ENCODE measurements around the gene QARS1. TPM values are rescaled to one million over a fixed set of nuclear protein-coding genes. Genes with fewer than 3 reads are reported as not detected.
A peak's percentile ranks its signal among the peaks of the same experiment; 100 is the strongest.

QARS1 gene
- total and polyA plus RNA-seq, 10 of the 15 experiments (the other 5 are each of a cell fraction or from before 2014, with no cell fraction given): 168 to 476 (median 318) TPM

GRCh38 chr3:49120438-49121131, 16.0 kb upstream of the QARS1 start, which contains the start of gene USP19 (continued):
- TF ChIP-seq GABPA (IDR thresholded peaks at IDR 0.05; ENCODE audit: low read depth) (peak; percentile 93), LARP7 (IDR thresholded peaks at IDR 0.05) (peak; percentile 82; the same call in 1 of the 2 replicates), HSF1 (IDR thresholded peaks at IDR 0.05; ENCODE audit: low read depth, low read length) (no peak), ATF3 (IDR thresholded peaks at IDR 0.05; ENCODE audit: borderline replicate concordance, extremely low read depth, low read depth, low read length) (no peak), RUNX3 (IDR thresholded peaks at IDR 0.05; ENCODE audit: low read length) (peak; percentile 6; the same call in 1 of the 2 replicates), SUZ12 (IDR thresholded peaks at IDR 0.05; ENCODE audit: unreplicated experiment) (no peak), MYB (IDR thresholded peaks at IDR 0.05; ENCODE audit: borderline replicate concordance, low read depth, low read length) (0 out of 2 replicates have a peak, but pooled peaks have one; percentile 45), NRF1 (conservative IDR thresholded peaks at IDR 0.05; ENCODE audit: low read depth, low read length) (no peak), CTCF (IDR thresholded peaks at IDR 0.05 in 2 of 3, conservative IDR thresholded peaks at IDR 0.05 in 1 of 3; ENCODE audit: control insufficient read depth in 2 of 3, extremely low read depth in 1 of 3, insufficient read depth in 1 of 3, low read depth in 3 of 3, low read length in 3 of 3) (no peak), SIN3A (IDR thresholded peaks at IDR 0.05; ENCODE audit: low read depth, low read length) (peak; percentile 67; the same call in 1 of the 2 replicates), CREM (IDR thresholded peaks at IDR 0.05; ENCODE audit: low read depth) (peak; percentile 87), ETV6 (conservative IDR thresholded peaks at IDR 0.05 in 1 of 2, IDR thresholded peaks at IDR 0.05 in 1 of 2; ENCODE audit: borderline replicate concordance in 1 of 2, low read depth in 1 of 2) (no peak; a peak in 1 of 4 replicates), SRF (IDR thresholded peaks at IDR 0.05; ENCODE audit: low read depth in 2 of 2, low read length in 2 of 2) (no peak), MXI1 (IDR thresholded peaks at IDR 0.05; ENCODE audit: low read depth, low read length) (peak; percentile 70), HDAC2 (IDR thresholded peaks at IDR 0.05) (no peak), REST (IDR thresholded peaks at IDR 0.05; ENCODE audit: low read depth, low read length) (no peak), EGR1 (IDR thresholded peaks at IDR 0.05; ENCODE audit: borderline replicate concordance in 1 of 2, low read depth in 2 of 2, low read length in 2 of 2) (no peak; a peak in 1 of 3 replicates), ZSCAN29 (IDR thresholded peaks at IDR 0.05) (no peak), EZH2 (IDR thresholded peaks at IDR 0.05; ENCODE audit: borderline replicate concordance, control insufficient read depth, low read depth, low read length) (no peak)
